Stomach smooth muscle (tissue), 2 donors: ENCODE results near the gene SLC9A9.

Experiments used
- H3K27ac ChIP-seq: one replicate; pipeline ENCODE4 v1.7.0; 2013; ENCODE audit warnings: mild to moderate bottlenecking, low read length, inconsistent platforms
- H3K27me3 ChIP-seq, 2 donors: one replicate each; pipeline ENCODE4 v1.7.0; 2013; ENCODE audit warnings: low read length in 2 of 2; ENCODE audit not compliant: insufficient read depth in 2 of 2, control insufficient read depth in 1 of 2
- H3K36me3 ChIP-seq, 2 donors: one replicate each; pipeline ENCODE4 v1.7.0; 2013; ENCODE audit warnings: low read length in 2 of 2; ENCODE audit not compliant: control insufficient read depth in 2 of 2, insufficient read depth in 2 of 2
- H3K4me1 ChIP-seq: one replicate; pipeline ENCODE4 v1.7.0; 2013; ENCODE audit warnings: low read length; ENCODE audit not compliant: control insufficient read depth, insufficient read depth
- H3K4me3 ChIP-seq, 2 donors: one replicate each; pipeline ENCODE4 v1.7.0; 2013; ENCODE audit warnings: low read length in 2 of 2
- H3K9ac ChIP-seq, 2 donors: one replicate each; pipeline ENCODE4 v1.7.0; 2013; ENCODE audit warnings: low read length in 2 of 2, mild to moderate bottlenecking in 1 of 2
- H3K9me3 ChIP-seq, 2 donors: one replicate each; pipeline ENCODE4 v1.7.0; 2013; ENCODE audit warnings: low read length in 2 of 2; ENCODE audit not compliant: control insufficient read depth in 2 of 2
- donor health status: healthy.
- donor health status: Pancreatic carcinoma.

SLC9A9 gene

DNA sequence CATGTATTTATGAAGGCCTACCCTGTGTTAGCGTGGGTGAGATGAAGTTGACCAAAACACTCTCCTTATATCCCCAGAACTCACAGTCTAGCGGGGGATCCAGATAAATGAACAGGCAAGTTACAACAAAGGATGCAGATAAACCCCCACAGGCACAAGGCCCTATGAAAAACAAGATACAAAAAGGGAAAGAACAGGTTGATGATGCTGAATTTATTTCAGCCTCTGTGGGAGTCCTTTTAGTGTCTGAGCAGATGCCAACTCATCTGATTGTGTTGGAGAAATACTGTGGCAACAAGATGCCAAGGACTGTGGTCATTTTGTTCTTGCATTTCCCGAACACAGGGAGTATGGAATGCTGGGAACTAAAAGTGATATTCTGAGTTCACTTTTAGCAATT lies 428.7 kb downstream of the SLC9A9 start:
- no peak overlapping the region for H3K4me3 ChIP-seq
- H3K27me3 ChIP-seq: no peaks in the 10 kb centered on the region
- no peak overlapping the region for H3K27ac ChIP-seq

DNA sequence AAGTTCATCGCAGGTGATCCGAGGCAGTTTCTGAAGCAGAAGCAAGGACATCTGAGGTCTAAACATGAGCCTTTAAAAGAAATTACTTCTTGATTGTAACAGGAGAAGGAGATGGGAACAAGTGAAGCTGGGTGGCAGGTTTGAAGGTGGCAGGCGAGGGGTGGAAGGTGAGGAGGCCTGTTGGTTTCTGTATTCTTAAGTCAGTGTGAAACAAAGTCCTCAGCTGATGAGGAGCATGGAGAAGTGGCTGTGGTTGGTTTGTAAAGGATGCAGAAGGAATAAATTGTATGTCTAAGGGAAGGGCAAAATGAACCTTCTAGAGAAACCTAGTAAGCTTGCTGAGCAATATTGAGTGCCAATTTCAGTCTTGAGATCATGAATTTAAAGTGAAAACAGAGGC lies 429.9 kb downstream of the SLC9A9 start:
- Histone ChIP-seq H3K36me3 (no peaks in the 10 kb centered on the region), H3K27ac (no peak overlapping the region), H3K4me1 (no peaks in the 10 kb centered on the region), H3K9ac (no peak overlapping the region), H3K4me3 (no peak overlapping the region), H3K27me3 (no peaks in the 10 kb centered on the region), H3K9me3 (no peaks in the 10 kb centered on the region)

More for the DNA sequence above, 428.7 kb downstream of the SLC9A9 start:
- Histone ChIP-seq H3K9ac (no peak overlapping the region), H3K4me1 (no peaks in the 10 kb centered on the region), H3K9me3 (no peaks in the 10 kb centered on the region), H3K36me3 (no peaks in the 10 kb centered on the region)

DNA sequence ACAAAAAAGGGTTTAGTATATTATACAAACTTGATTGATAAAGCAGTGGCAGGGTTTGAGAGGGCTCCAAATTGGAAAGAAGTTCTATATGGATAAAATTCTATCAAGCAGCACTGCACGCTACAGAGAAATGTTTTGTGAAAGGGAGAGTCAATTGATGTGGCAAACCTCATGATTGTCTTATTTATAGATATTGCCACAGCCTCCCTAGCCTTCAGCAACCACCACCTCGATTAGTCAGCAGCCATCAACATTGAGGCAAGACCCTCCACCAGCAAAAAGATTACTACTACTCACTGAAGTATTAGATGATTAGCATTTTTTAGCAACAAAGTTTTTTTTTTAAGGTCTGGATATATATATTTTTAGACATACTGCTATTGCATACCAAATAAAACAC lies 432.0 kb downstream of the SLC9A9 start:
- H3K4me3 ChIP-seq: no peak overlapping the region
- no peaks in the 10 kb centered on the region for H3K27me3 ChIP-seq
- H3K4me1 ChIP-seq: no peaks in the 10 kb centered on the region
- H3K9ac ChIP-seq: no peak overlapping the region
- H3K36me3 ChIP-seq: no peaks in the 10 kb centered on the region
- no peaks in the 10 kb centered on the region for H3K9me3 ChIP-seq
- H3K27ac ChIP-seq: no peak overlapping the region

DNA sequence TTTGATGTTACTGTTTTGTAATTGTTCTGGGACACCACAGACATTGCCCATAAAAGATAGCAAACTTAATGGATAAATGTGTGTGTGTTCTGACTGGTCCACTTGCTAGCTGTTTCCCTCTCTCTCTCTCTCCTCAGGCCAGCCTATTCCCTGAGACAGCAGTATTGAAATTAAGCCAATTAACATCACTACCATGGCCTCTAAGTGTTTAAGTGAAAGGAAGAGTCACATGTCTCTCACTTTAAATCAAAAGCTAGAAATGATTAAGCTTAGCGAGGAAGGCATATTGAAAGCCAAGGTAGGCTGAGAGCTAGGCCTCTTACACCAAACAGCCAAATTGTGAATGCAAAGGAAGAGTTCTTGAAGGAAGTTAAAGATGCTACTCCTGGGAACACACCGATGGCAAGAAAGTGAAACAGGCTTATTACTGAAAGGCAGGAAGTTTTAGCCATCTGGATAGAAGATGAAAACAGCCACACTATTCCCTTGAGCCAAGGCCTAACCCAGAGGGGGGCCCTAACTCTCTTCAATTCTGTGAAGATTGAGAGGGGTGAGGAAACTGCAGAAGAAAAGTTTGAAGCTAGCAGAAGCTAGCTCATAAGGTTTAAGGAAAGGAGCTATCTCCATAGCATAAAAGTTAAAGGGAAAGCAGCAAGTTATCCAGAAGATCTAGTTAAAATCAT lies 433.6 kb downstream of the SLC9A9 start:
- no peak overlapping the region for H3K9ac ChIP-seq
- H3K27ac ChIP-seq: no peak overlapping the region
- H3K4me3 ChIP-seq: no peak overlapping the region
- no peaks in the 10 kb centered on the region for H3K9me3 ChIP-seq
- H3K27me3 ChIP-seq: no peaks in the 10 kb centered on the region
- no peaks in the 10 kb centered on the region for H3K36me3 ChIP-seq
- no peaks in the 10 kb centered on the region for H3K4me1 ChIP-seq

DNA sequence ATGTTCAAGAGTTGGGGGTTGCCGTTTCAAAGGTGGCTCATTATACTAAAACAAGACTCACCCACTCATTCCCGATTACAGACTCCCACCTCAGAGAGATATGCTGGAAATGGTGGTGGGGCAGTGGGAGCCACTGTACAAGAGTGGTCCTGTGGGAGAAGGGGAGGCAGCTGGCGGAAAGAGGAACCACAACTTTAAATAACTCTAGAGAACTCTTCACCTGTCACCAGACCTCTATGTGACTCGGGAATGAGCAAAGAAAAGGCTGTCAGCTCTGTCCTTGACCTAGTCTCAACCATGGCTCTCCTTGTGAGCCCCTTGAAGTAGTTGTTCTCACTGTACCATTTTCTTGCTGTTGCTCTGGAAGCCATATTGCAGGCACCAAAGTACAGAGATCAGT lies 434.9 kb downstream of the SLC9A9 start:
- no peaks in the 10 kb centered on the region for H3K4me1 ChIP-seq
- no peak overlapping the region for H3K9ac ChIP-seq
- no peaks in the 10 kb centered on the region for H3K36me3 ChIP-seq
- no peak overlapping the region for H3K4me3 ChIP-seq
- H3K27ac ChIP-seq: no peak overlapping the region
- H3K9me3 ChIP-seq: no peaks in the 10 kb centered on the region
- H3K27me3 ChIP-seq: no peaks in the 10 kb centered on the region

DNA sequence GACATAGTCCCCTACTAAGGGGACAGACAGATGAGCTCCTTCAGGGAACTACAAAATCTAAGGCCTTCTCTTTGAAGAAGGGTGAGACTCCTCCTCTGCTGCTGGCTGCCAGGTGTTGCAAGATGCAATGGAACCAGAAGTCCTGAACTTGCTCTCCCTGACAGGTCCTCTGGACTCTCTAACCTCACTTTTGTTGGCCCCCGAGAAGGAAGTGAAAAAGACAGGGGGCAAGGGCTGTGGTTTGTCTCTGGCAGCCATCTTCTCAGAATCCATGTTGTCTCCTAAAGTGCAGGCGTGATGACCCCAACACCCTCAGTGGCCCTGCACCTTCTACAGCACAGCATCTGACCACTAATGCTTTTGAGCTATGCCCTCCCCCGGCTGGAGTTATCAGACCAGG lies 436.2 kb downstream of the SLC9A9 start:
- no peaks in the 10 kb centered on the region for H3K36me3 ChIP-seq
- no peaks in the 10 kb centered on the region for H3K9me3 ChIP-seq
- no peaks in the 10 kb centered on the region for H3K4me1 ChIP-seq
- no peak overlapping the region for H3K4me3 ChIP-seq
- H3K27me3 ChIP-seq: no peaks in the 10 kb centered on the region
- no peak overlapping the region for H3K9ac ChIP-seq
- H3K27ac ChIP-seq: no peak overlapping the region

DNA sequence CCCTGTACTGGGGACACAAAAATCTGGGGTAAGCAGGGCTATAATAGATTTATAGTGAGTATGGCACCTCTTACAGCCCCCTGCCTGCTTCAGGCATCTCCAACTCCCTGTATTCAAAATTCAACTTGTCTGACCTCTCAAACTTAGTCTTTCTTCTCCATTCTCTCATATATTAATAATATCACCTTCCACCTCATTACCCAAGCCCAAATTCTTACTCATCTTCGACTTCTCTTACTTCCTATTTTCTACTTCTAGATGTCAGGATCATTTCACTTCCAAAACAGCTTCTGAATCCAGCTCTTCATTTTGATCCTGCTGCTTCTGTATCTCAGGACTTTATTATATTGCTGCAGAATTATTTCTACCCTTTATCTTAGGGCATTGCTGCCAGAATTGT lies 438.0 kb downstream of the SLC9A9 start:
- Histone ChIP-seq H3K4me3 (no peak overlapping the region), H3K9me3 (no peaks in the 10 kb centered on the region), H3K4me1 (no peaks in the 10 kb centered on the region), H3K36me3 (no peaks in the 10 kb centered on the region), H3K9ac (no peak overlapping the region), H3K27ac (no peak overlapping the region), H3K27me3 (no peaks in the 10 kb centered on the region)

DNA sequence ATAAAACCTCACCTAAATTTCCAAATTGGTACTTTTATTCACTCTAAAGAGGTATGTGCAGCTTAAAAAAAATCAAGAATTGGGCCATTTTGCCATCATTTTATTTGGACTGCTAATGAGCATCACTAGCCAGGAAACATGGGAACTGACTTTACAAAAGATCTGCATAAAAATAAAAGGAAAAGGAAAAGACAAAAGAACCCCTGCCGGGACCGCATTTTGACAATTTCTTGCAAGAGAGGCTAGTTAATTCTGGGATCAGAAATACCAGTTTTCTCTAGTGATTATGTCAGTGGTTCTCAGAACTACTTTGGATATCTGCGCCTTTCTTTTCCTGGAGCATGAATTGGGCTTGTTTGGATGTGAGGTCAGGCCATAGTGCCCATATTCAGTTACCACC lies 439.5 kb downstream of the SLC9A9 start:
- Histone ChIP-seq H3K4me1 (no peaks in the 10 kb centered on the region), H3K27me3 (no peaks in the 10 kb centered on the region), H3K27ac (no peak overlapping the region), H3K4me3 (no peak overlapping the region), H3K9ac (no peak overlapping the region), H3K9me3 (no peaks in the 10 kb centered on the region), H3K36me3 (no peaks in the 10 kb centered on the region)

DNA sequence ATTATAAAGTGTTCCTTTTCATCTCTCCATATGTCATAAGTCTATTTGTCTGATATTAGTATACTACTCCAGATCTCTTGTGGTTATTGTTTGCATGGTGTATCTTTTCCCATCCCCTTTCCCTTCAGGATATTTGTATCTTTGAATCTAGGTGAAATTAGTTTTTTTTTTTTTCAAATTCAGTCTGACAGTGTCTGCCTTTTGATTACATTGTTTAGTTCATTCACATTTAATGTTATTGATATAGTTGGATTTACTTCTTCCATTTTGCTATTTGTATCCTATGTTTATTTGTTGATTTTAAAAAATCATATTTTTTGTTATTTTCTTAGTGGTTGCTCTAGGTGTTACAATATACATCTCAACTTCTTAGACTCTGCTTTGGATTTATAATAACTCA lies 445.7 kb downstream of the SLC9A9 start:
- Histone ChIP-seq H3K9me3 (no peaks in the 10 kb centered on the region), H3K9ac (no peak overlapping the region), H3K4me3 (no peak overlapping the region), H3K27me3 (no peaks in the 10 kb centered on the region), H3K27ac (no peak overlapping the region), H3K4me1 (no peaks in the 10 kb centered on the region), H3K36me3 (no peaks in the 10 kb centered on the region)

DNA sequence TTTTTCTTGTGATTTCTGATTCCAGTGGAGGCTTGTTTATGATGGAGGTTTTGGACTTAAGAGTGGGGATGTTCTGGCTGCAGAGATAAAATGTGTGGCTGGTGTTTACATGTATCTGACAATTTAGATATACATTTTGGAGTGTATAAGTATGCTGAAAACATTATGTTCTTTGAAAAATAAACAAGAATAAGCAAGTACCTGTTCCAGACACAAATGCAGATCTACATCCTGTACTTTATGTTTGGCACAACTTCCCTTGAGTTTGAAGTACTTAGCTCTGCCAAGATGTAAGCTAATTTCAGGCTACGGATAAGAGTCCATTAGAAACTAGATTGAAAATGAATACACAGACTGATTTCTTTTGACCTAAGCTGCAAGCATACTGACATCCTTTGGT lies 451.5 kb downstream of the SLC9A9 start:
- Histone ChIP-seq H3K36me3 (no peaks in the 10 kb centered on the region), H3K9me3 (no peaks in the 10 kb centered on the region), H3K27ac (no peak overlapping the region), H3K27me3 (no peaks in the 10 kb centered on the region), H3K4me3 (no peak overlapping the region), H3K9ac (no peak overlapping the region), H3K4me1 (no peaks in the 10 kb centered on the region)

DNA sequence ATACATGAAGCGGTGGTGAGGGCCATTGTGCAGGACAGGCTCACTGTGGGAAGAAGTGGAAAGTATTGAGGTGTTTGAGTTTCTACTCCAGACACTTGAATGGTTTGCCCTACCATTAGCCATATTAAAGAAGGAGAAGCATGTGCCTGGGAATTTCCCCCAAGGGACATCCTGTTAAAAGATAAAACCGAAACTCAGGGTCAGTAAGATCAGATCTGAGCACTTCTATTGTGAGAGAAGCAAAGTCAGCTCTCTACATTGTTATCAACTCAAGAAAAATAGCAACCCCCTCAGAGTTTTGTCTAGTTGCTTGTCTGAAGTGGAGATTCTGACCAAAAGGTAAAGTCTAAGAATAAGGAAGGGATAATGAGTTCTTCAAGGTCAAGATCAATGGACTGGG lies 458.9 kb downstream of the SLC9A9 start:
- no peaks in the 10 kb centered on the region for H3K36me3 ChIP-seq

More for the DNA sequence above, 458.9 kb downstream of the SLC9A9 start:
- H3K27me3 ChIP-seq: no peaks in the 10 kb centered on the region
- no peak overlapping the region for H3K4me3 ChIP-seq
- no peak overlapping the region for H3K27ac ChIP-seq
- H3K9ac ChIP-seq: no peak overlapping the region
- no peaks in the 10 kb centered on the region for H3K4me1 ChIP-seq
- H3K9me3 ChIP-seq: no peaks in the 10 kb centered on the region
